ENCODE measurements around the gene FKBP1A. TPM values are rescaled to one million over a fixed set of nuclear protein-coding genes. Genes with fewer than 3 reads are reported as not detected.

Gene FKBP1A
- total RNA-seq: 269 and 330 TPM in 2 replicates

DNA sequence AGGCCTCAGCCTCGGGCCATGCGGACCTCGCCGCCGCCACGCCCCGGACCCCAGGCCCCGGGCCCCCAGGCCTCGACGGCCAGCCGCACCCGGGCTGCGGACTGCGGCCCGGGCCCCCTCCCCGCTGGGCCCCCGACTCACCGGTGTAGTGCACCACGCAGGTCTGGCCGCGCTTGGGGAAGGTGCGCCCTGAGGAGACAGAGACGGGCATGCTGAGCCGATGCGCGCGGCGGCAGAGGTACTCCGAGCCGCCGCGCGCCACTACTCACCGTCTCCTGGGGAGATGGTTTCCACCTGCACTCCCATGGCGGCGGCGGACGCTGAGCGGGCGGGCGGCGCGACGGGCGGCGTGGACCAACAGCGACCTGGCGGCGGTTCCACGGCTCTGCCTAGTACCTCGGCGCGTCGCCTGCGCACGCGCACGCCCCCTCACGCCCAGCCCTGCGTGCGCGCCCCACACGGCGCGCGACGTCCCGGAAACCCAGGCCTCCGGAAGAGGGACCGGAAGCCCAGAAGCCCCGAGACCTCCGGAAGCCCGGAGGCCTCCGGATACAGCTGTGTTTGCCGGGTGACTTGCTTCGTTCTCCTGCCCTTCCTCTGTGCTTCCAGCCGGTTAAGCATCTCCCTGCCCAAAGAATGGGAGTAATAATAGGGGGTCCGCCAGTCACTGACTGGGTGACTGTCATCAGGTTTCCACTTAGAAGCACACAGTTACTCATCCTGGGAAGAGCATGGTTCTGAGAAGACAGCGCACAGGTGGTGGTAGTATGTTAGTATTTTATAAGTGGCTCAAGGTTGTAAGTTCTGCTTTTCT is at the start of gene FKBP1A:
Gene FKBP1A (minus strand): TSS at position 362 of the 814 bp plus-strand sequence. CDS start 56 bp downstream, at position 306.

GRCh38 chr20:1328680-1329330 is 64.0 kb downstream of the FKBP1A start, which contains the start of gene SDCBP2:
TSS of gene SDCBP2 (minus strand) at chr20:1329139. CDS start at chr20:1320416, 8,723 bp downstream.

Other genes starting within 250 kb of the FKBP1A start
- gene TMEM74B, start 208.1 kb downstream of the FKBP1A start, total RNA-seq: 1.2 and 1.6 TPM in 2 replicates
- 0.09 TPM in 1 of 2 replicates, not detected in the other for gene C20orf202, start 189.6 kb downstream of the FKBP1A start, total RNA-seq
- gene RAD21L1, start 167.0 kb downstream of the FKBP1A start, total RNA-seq: under 0.01 and 0.09 TPM in 2 replicates
- gene SNPH, start 126.8 kb downstream of the FKBP1A start, total RNA-seq: 7.6 and 11.5 TPM in 2 replicates
- gene SDCBP2, start 63.9 kb downstream of the FKBP1A start, total RNA-seq: 3.2 and 8.1 TPM in 2 replicates
- 29.2 and 34.0 TPM in 2 replicates for gene NSFL1C, start 73.8 kb upstream of the FKBP1A start, total RNA-seq
- gene SIRPB2, start 98.4 kb upstream of the FKBP1A start, total RNA-seq: 0.47 and 3.2 TPM in 2 replicates
- 0.09 TPM in 1 of 2 replicates, not detected in the other for gene SIRPD, start 164.7 kb upstream of the FKBP1A start, total RNA-seq
- gene SIRPB1, start 227.0 kb upstream of the FKBP1A start, total RNA-seq: 0.81 and 1.0 TPM in 2 replicates